BE2C (cell line): Measurements from ENCODE around the gene TRAFD1.

ENCODE experiments used
- DNase-seq: peaks from one replicate; pipeline ENCODE4 v3.0.0-alpha.2; 2020
- H3K27me3 ChIP-seq: fragments of 250-450 bp; sonication (Bioruptor Pico); 2 replicates; pipeline ENCODE4 v1.5.1; 2020; ENCODE audit warnings: mild to moderate bottlenecking
- H3K36me3 ChIP-seq: fragments of 250-450 bp; sonication (Bioruptor Pico); 2 replicates; pipeline ENCODE4 v1.5.1; 2020; ENCODE audit warnings: mild to moderate bottlenecking
- H3K4me1 ChIP-seq: fragments of 250-450 bp; sonication (Bioruptor Pico); 2 replicates; pipeline ENCODE4 v1.5.1; 2020
- H3K4me3 ChIP-seq: 2 replicates; pipeline ENCODE4 v1.5.1; 2011; ENCODE audit warnings: low read depth, low read length
- H3K9me3 ChIP-seq: fragments of 250-450 bp; sonication (Bioruptor Pico); 2 replicates; pipeline ENCODE4 v1.5.1; 2020
- TF ChIP-seq, protein P1 (sequence below): IDR thresholded peaks from 2 replicates; pipeline ENCODE4 v1.5.1; 2012; ENCODE audit warnings: mild to moderate bottlenecking, low read depth, low read length

The TRAFD1 gene

GRCh38 chr12:112134731-112135130 lies 9.4 kb downstream of the TRAFD1 start:
- H3K27me3 ChIP-seq, result no peaks in the 10 kb centered on the region
- DNase-seq, result no peak
- peaks cover 26% of the 10 kb centered on the region for H3K36me3 ChIP-seq
- TF ChIP-seq, protein P1, sequence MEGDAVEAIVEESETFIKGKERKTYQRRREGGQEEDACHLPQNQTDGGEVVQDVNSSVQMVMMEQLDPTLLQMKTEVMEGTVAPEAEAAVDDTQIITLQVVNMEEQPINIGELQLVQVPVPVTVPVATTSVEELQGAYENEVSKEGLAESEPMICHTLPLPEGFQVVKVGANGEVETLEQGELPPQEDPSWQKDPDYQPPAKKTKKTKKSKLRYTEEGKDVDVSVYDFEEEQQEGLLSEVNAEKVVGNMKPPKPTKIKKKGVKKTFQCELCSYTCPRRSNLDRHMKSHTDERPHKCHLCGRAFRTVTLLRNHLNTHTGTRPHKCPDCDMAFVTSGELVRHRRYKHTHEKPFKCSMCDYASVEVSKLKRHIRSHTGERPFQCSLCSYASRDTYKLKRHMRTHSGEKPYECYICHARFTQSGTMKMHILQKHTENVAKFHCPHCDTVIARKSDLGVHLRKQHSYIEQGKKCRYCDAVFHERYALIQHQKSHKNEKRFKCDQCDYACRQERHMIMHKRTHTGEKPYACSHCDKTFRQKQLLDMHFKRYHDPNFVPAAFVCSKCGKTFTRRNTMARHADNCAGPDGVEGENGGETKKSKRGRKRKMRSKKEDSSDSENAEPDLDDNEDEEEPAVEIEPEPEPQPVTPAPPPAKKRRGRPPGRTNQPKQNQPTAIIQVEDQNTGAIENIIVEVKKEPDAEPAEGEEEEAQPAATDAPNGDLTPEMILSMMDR, result no peak
- no peaks in the 10 kb centered on the region for H3K9me3 ChIP-seq
- no peak overlapping the region for H3K4me3 ChIP-seq
- no peaks in the 10 kb centered on the region for H3K4me1 ChIP-seq

DNA sequence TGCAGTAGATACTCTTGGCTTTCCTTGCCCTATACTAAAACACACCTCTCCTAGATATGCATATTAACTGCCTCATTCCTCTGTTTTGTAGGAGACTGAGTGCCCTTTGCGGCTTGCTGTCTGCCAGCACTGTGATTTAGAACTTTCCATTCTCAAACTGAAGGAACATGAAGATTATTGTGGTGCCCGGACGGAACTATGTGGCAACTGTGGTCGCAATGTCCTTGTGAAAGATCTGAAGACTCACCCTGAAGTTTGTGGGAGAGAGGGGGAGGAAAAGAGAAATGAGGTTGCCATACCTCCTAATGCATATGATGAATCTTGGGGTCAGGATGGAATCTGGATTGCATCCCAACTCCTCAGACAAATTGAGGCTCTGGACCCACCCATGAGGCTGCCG lies 15.4 kb downstream of the TRAFD1 start:
- TF ChIP-seq, protein P1, result no peak
- Histone ChIP-seq H3K4me1 (no peaks in the 10 kb centered on the region), H3K9me3 (no peaks in the 10 kb centered on the region), H3K4me3 (no peak overlapping the region), H3K27me3 (no peaks in the 10 kb centered on the region), H3K36me3 (peaks cover 48% of the 10 kb centered on the region)
- DNase-seq, result no peak

DNA sequence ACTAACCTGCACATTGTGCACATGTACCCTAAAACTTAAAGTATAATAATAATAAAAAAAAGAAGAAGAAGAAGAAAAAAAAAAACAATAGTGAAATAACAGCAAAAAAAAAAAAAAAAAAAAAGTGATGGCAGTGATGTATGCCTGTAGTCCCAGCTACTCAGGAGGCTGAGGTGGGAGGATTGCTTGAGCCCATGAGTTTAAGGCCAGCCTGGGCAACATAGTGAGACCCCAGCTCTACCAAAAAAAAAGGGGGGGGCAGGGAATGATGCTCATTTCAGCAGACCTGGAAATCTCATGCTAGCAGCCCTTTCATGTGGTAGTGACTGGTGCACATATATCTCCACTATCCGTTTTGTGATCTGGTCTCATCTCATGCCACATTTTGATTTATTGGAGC lies 20.8 kb downstream of the TRAFD1 start:
- no peaks in the 10 kb centered on the region for H3K4me1 ChIP-seq
- H3K36me3 ChIP-seq, result peaks cover 56% of the 10 kb centered on the region
- no peaks in the 10 kb centered on the region for H3K9me3 ChIP-seq
- H3K27me3 ChIP-seq, result no peaks in the 10 kb centered on the region
- DNase-seq, result no peak
- TF ChIP-seq, protein P1, result no peak
- H3K4me3 ChIP-seq, result no peak overlapping the region

GRCh38 chr12:112148031-112148513 lies 22.7 kb downstream of the TRAFD1 start:
- Histone ChIP-seq H3K9me3 (no peaks in the 10 kb centered on the region), H3K36me3 (peaks cover 53% of the 10 kb centered on the region), H3K4me1 (no peaks in the 10 kb centered on the region), H3K27me3 (no peaks in the 10 kb centered on the region), H3K4me3 (no peak overlapping the region)
- no peak for DNase-seq
- TF ChIP-seq, protein P1, result no peak

DNA sequence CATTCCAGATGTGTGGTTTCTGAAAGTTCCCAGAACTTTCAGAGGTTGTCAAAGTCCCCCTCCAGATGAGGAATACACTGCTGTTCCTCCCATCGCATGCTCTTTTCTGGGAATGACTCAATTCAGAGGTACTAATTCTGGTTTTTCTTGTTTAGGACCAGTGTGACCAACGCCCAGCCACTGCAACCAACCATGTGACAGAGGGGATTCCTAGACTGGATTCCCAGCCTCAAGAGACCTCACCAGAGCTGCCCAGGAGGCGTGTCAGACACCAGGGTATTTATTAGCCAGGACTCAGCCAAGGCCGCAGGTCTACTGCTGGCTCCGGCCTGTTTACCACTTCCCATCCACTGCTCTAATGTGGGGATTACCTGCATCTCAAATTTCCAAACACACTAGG lies 24.2 kb downstream of the TRAFD1 start:
- no peak for DNase-seq
- H3K4me1 ChIP-seq, result no peaks in the 10 kb centered on the region

GRCh38 chr12:112151766-112152541 lies 26.6 kb downstream of the TRAFD1 start:
- no peak for DNase-seq
- H3K36me3 ChIP-seq, result peaks cover 43% of the 10 kb centered on the region
- no peaks in the 10 kb centered on the region for H3K27me3 ChIP-seq
- TF ChIP-seq, protein P1, result no peak
- H3K4me3 ChIP-seq, result no peak overlapping the region
- H3K9me3 ChIP-seq, result no peaks in the 10 kb centered on the region
- no peaks in the 10 kb centered on the region for H3K4me1 ChIP-seq

More for the DNA sequence above, 24.2 kb downstream of the TRAFD1 start:
- H3K27me3 ChIP-seq, result no peaks in the 10 kb centered on the region
- no peak overlapping the region for H3K4me3 ChIP-seq
- no peaks in the 10 kb centered on the region for H3K9me3 ChIP-seq
- H3K36me3 ChIP-seq, result peaks cover 50% of the 10 kb centered on the region
- TF ChIP-seq, protein P1, result no peak
